PFSK-1 (cell line): ENCODE data around the gene LRRC46.

Source experiments
- FOXP2 ChIP-seq: optimal IDR thresholded peaks from 2 replicates; pipeline ENCODE3; 2011; ENCODE audit warnings: borderline replicate concordance, control low read depth, inconsistent platforms; ENCODE audit not compliant: insufficient read depth; ENCODE audit errors: extremely low read length, extremely low read depth
- POLR2AphosphoS5 ChIP-seq: IDR thresholded peaks from 2 replicates; pipeline ENCODE4 v1.6.1; 2012; ENCODE audit warnings: low read depth, mild to moderate bottlenecking, control low read depth, low read length, moderate library complexity
- REST ChIP-seq, 2 experiments: IDR thresholded peaks; 2 replicates each; pipeline versions ENCODE4 v1.6.1 to v1.8.0; 2011 to 2012; ENCODE audit warnings: low read depth in 2 of 2, low read length in 2 of 2, control low read depth in 1 of 2, inconsistent platforms in 1 of 2, mild to moderate bottlenecking in 1 of 2, moderate library complexity in 1 of 2; ENCODE audit not compliant: insufficient read depth in 1 of 2
- SIN3A ChIP-seq: IDR thresholded peaks from 2 replicates; pipeline ENCODE4 v1.6.1; 2012; ENCODE audit warnings: mild to moderate bottlenecking, low read length, moderate library complexity, borderline replicate concordance; ENCODE audit not compliant: insufficient read depth
- TAF1 ChIP-seq: IDR thresholded peaks from 2 replicates; pipeline ENCODE4 v1.6.1; 2012; ENCODE audit warnings: low read length, control low read depth, borderline replicate concordance; ENCODE audit not compliant: insufficient read depth

Gene LRRC46

GRCh38 chr17:47879776-47880454, 48.4 kb downstream of the LRRC46 start:
- TF ChIP-seq POLR2AphosphoS5 (no peak), TAF1 (no peak), SIN3A (no peak), FOXP2 (no peak), REST (IDR thresholded peaks at IDR 0.05; ENCODE audit: insufficient read depth in 1 of 2, low read depth in 2 of 2, low read length in 2 of 2) (no peak)

- TF ChIP-seq TAF1, result no peak
- no peak for TF ChIP-seq POLR2AphosphoS5
- TF ChIP-seq SIN3A, result no peak
- TF ChIP-seq REST (IDR thresholded peaks at IDR 0.05; ENCODE audit: insufficient read depth in 1 of 2, low read depth in 2 of 2, low read length in 2 of 2), result no peak
- TF ChIP-seq FOXP2, result no peak
Measured at GRCh38 chr17:47882247-47882646, 50.8 kb downstream of the LRRC46 start.

- TF ChIP-seq TAF1 (no peak), FOXP2 (no peak), POLR2AphosphoS5 (no peak), REST (IDR thresholded peaks at IDR 0.05; ENCODE audit: insufficient read depth in 1 of 2, low read depth in 2 of 2, low read length in 2 of 2) (no peak), SIN3A (no peak)
Measured at GRCh38 chr17:47882695-47883588, 51.5 kb downstream of the LRRC46 start.

- TF ChIP-seq POLR2AphosphoS5 (no peak), FOXP2 (no peak), REST (IDR thresholded peaks at IDR 0.05; ENCODE audit: insufficient read depth in 1 of 2, low read depth in 2 of 2, low read length in 2 of 2) (no peak), TAF1 (no peak), SIN3A (no peak)
Measured at GRCh38 chr17:47883589-47884426, 52.3 kb downstream of the LRRC46 start.
